ENCODE measurements around the gene DLGAP1.

- no peak for TF ChIP-seq EZH2 (IDR thresholded peaks at IDR 0.05; ENCODE audit: insufficient read depth, poor library complexity, severe bottlenecking)
- no peak for TF ChIP-seq EZH2phosphoT487 (IDR thresholded peaks at IDR 0.05; ENCODE audit: insufficient read depth, low read depth)
Measured at GRCh38 chr18:4242431-4243161, 212.5 kb downstream of the DLGAP1 start.
